Dendritic cell treated with granulocyte-macrophage colony-stimulating factor and Interleukin-4, amounts not matched to agents 40 ng/mL and 50 ng/mL, for 4 days (primary cell): ENCODE results near the gene CASD1.
A peak's percentile ranks its signal among the peaks of the same experiment; 100 is the strongest.

Experiments used
- H3K27ac Mint-ChIP-seq: one replicate; pipeline ENCODE4 v1.8.0; 2022; ENCODE audit warnings: mild to moderate bottlenecking, mixed read lengths
- H3K27me3 Mint-ChIP-seq: one replicate; pipeline ENCODE4 v1.8.0; 2022; ENCODE audit warnings: mild to moderate bottlenecking, mixed read lengths
- H3K36me3 Mint-ChIP-seq: one replicate; pipeline ENCODE4 v1.8.0; 2022; ENCODE audit warnings: low read depth, mixed read lengths
- H3K4me1 Mint-ChIP-seq: one replicate; pipeline ENCODE4 v1.8.0; 2022; ENCODE audit warnings: low read depth, mixed read lengths
- H3K4me3 Mint-ChIP-seq: one replicate; pipeline ENCODE4 v1.8.0; 2022; ENCODE audit warnings: mild to moderate bottlenecking, moderate library complexity, mixed read lengths
- H3K9me3 Mint-ChIP-seq: one replicate; pipeline ENCODE4 v1.8.0; 2022; ENCODE audit warnings: mixed read lengths
- intact Hi-C: fragments of 100-400 bp; cut with micrococcal nuclease; formaldehyde crosslinking; loops from one replicate; pipeline ENCODE4 v1.15.0; 2022

The CASD1 gene

DNA sequence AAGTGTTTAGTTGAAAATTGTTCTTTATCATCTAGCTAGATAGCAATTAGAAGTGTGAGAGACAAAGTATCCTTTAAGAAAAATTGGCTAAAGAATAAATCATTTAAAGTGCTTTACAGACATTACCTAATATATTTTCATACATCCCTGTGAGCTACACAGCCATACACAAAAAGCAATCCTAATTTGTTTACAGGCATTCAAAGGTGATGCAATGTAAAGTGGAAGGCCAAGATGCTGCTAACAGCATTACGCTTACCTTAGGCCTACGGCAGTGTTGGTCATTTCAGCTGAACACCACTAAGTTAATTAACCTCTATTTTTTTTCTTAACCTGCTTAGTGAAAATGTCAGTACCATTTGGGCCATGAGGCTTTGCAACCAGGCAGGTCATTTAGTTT, 10.7 kb upstream of the CASD1 start:
- H3K36me3 Mint-ChIP-seq, result no peaks in the 10 kb centered on the region
- no peak overlapping the region for H3K27ac Mint-ChIP-seq
- H3K4me1 Mint-ChIP-seq, result no peaks in the 10 kb centered on the region
- H3K27me3 Mint-ChIP-seq, result no peaks in the 10 kb centered on the region
- H3K9me3 Mint-ChIP-seq, result no peaks in the 10 kb centered on the region
- H3K4me3 Mint-ChIP-seq, result no peak overlapping the region
- intact Hi-C loops, result no loop called here

DNA sequence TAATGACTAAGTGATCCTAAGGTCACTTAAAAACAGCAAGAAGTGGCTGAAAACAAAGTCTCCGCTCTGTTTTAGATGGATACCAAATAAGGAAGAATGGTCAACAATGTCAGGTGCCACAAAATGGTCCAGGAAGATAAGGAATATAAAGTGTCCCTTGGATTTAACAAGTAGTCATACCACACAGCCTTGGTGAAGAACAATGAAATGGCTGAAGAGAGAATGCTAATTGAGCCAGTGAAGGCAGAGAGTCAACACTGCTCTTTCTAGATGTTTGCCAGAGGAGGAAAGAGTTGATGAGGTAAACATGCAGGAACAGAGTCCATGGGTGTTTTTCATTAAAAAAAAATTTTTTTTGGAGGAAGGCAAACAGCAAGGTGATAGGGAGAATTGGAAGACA, 2.1 kb upstream of the CASD1 start:
- Mint-ChIP-seq H3K4me3 (no peak overlapping the region), H3K27me3 (peaks cover 2% of the 10 kb centered on the region), H3K27ac (no peak overlapping the region), H3K36me3 (no peaks in the 10 kb centered on the region), H3K9me3 (no peaks in the 10 kb centered on the region), H3K4me1 (peaks cover 6% of the 10 kb centered on the region)
- intact Hi-C loops, result no loop called here

DNA sequence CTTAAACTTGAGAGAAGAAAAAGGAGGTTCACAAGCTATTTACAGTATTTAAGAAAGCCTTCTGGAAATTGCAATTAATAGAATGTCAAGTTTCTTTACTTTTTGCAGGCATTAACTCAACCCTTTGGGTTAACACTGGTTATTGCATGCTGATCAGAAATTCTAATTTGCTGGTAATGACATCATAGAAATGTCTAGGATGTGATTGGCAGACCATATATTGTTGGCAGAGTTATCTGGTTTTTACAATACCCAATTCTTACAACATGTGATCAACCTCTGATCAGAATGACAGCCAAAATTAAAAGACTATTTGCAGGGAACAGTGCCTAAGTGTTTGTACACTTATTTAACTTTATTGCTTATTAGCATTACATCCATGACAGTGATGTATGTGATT, 1.6 kb upstream of the CASD1 start:
- peaks cover 2% of the 10 kb centered on the region for H3K27me3 Mint-ChIP-seq
- no peak overlapping the region for H3K27ac Mint-ChIP-seq
- H3K4me1 Mint-ChIP-seq, result peaks cover 6% of the 10 kb centered on the region
- H3K4me3 Mint-ChIP-seq, result no peak overlapping the region
- intact Hi-C loops, result loop anchor here (2.0 kb wide), 1 partner anchor 149 kb away; the partner anchor contains the start of gene SGCE
- no peaks in the 10 kb centered on the region for H3K9me3 Mint-ChIP-seq
- H3K36me3 Mint-ChIP-seq, result no peaks in the 10 kb centered on the region

GRCh38 chr7:94509887-94510581, 425 bp downstream of the CASD1 start:
- intact Hi-C loops, result loop anchor here (2.0 kb wide), 1 partner anchor 147 kb away; the partner anchor contains the start of gene SGCE
- Mint-ChIP-seq H3K36me3 (no peaks in the 10 kb centered on the region), H3K27me3 (no peaks in the 10 kb centered on the region), H3K27ac (peak overlapping the region; percentile 77), H3K4me1 (peaks cover 6% of the 10 kb centered on the region), H3K4me3 (peak overlapping the region; percentile 81), H3K9me3 (no peaks in the 10 kb centered on the region)

- Mint-ChIP-seq H3K27ac (peak overlapping the region; percentile 77), H3K27me3 (no peaks in the 10 kb centered on the region), H3K4me3 (peak overlapping the region; percentile 81), H3K4me1 (peaks cover 10% of the 10 kb centered on the region), H3K9me3 (no peaks in the 10 kb centered on the region), H3K36me3 (no peaks in the 10 kb centered on the region)
- intact Hi-C loops, result no loop called here
Measured at GRCh38 chr7:94510582-94511496, 1.2 kb downstream of the CASD1 start.

- intact Hi-C loops, result no loop called here
- Mint-ChIP-seq H3K27me3 (no peaks in the 10 kb centered on the region), H3K4me3 (no peak overlapping the region), H3K9me3 (no peaks in the 10 kb centered on the region), H3K27ac (no peak overlapping the region), H3K36me3 (no peaks in the 10 kb centered on the region), H3K4me1 (peaks cover 10% of the 10 kb centered on the region)
Measured at GRCh38 chr7:94511718-94512117, 2.1 kb downstream of the CASD1 start.

- H3K4me3 Mint-ChIP-seq, result no peak overlapping the region
Measured at GRCh38 chr7:94512735-94513564, 3.3 kb downstream of the CASD1 start.

GRCh38 chr7:94513565-94513860, 3.9 kb downstream of the CASD1 start:
- H3K27me3 Mint-ChIP-seq, result no peaks in the 10 kb centered on the region
- intact Hi-C loops, result no loop called here
- peaks cover 6% of the 10 kb centered on the region for H3K36me3 Mint-ChIP-seq
- H3K9me3 Mint-ChIP-seq, result no peaks in the 10 kb centered on the region
- H3K4me1 Mint-ChIP-seq, result peaks cover 10% of the 10 kb centered on the region
- no peak overlapping the region for H3K27ac Mint-ChIP-seq
- no peak overlapping the region for H3K4me3 Mint-ChIP-seq

More at GRCh38 chr7:94512735-94513564, 3.3 kb downstream of the CASD1 start:
- Mint-ChIP-seq H3K4me1 (peaks cover 10% of the 10 kb centered on the region), H3K9me3 (no peaks in the 10 kb centered on the region), H3K27me3 (no peaks in the 10 kb centered on the region), H3K27ac (no peak overlapping the region), H3K36me3 (peaks cover under 1% of the 10 kb centered on the region)
- intact Hi-C loops, result no loop called here

GRCh38 chr7:94514140-94514889, 4.7 kb downstream of the CASD1 start:
- no peak overlapping the region for H3K27ac Mint-ChIP-seq
- peaks cover 6% of the 10 kb centered on the region for H3K36me3 Mint-ChIP-seq
- no peak overlapping the region for H3K4me3 Mint-ChIP-seq
- no peaks in the 10 kb centered on the region for H3K27me3 Mint-ChIP-seq
- intact Hi-C loops, result no loop called here
- H3K4me1 Mint-ChIP-seq, result peaks cover 10% of the 10 kb centered on the region
- no peaks in the 10 kb centered on the region for H3K9me3 Mint-ChIP-seq

DNA sequence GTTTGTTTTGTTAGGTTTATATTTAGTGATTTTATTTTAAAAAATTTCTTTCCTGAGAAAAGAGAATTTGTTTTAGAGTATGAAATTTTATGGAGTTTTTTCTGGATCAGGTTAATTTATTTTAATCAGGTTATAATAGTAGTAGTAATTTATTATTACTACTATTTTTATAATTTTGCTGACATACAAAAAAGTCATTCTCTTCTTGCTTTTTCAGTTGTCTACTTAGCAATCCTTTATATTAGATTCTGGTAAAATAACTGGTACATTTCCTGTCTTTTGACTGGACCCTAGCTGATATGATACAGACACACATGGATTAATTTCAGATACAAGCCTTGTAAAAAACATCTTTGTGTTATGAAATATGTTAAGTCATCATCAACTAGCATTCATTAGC, 5.3 kb downstream of the CASD1 start:
- H3K4me1 Mint-ChIP-seq, result peaks cover 10% of the 10 kb centered on the region
- H3K9me3 Mint-ChIP-seq, result no peaks in the 10 kb centered on the region
- no peak overlapping the region for H3K4me3 Mint-ChIP-seq
- no peak overlapping the region for H3K27ac Mint-ChIP-seq
- intact Hi-C loops, result no loop called here
- peaks cover 6% of the 10 kb centered on the region for H3K36me3 Mint-ChIP-seq
- no peaks in the 10 kb centered on the region for H3K27me3 Mint-ChIP-seq

- Mint-ChIP-seq H3K36me3 (peaks cover 17% of the 10 kb centered on the region), H3K27ac (no peak overlapping the region), H3K27me3 (no peaks in the 10 kb centered on the region), H3K4me3 (no peak overlapping the region), H3K9me3 (no peaks in the 10 kb centered on the region), H3K4me1 (no peaks in the 10 kb centered on the region)
- intact Hi-C loops, result no loop called here
Measured at GRCh38 chr7:94525923-94526322, 16.3 kb downstream of the CASD1 start.

- Mint-ChIP-seq H3K4me1 (no peaks in the 10 kb centered on the region), H3K27me3 (no peaks in the 10 kb centered on the region), H3K9me3 (no peaks in the 10 kb centered on the region), H3K36me3 (peaks cover 17% of the 10 kb centered on the region), H3K27ac (no peak overlapping the region), H3K4me3 (no peak overlapping the region)
- intact Hi-C loops, result no loop called here
Measured at GRCh38 chr7:94529516-94529915, 19.9 kb downstream of the CASD1 start.

- no peaks in the 10 kb centered on the region for H3K4me1 Mint-ChIP-seq
- H3K36me3 Mint-ChIP-seq, result peaks cover 17% of the 10 kb centered on the region
- no peaks in the 10 kb centered on the region for H3K27me3 Mint-ChIP-seq
- no peak overlapping the region for H3K4me3 Mint-ChIP-seq
- H3K27ac Mint-ChIP-seq, result no peak overlapping the region
- no peaks in the 10 kb centered on the region for H3K9me3 Mint-ChIP-seq
- intact Hi-C loops, result no loop called here
Measured at GRCh38 chr7:94530109-94530508, 20.5 kb downstream of the CASD1 start.
